HepG2 (cell line): ENCODE data around the gene SSNA1. TPM values are rescaled to one million over a fixed set of nuclear protein-coding genes. Genes with fewer than 3 reads are reported as not detected.

Experiments
- ATAC-seq: fragments of 200-7000 bp; cut with Tn5 transposase; 3 replicates; pipeline ENCODE4 v1.9.1; 2020; ENCODE audit warnings: mild to moderate bottlenecking, moderate library complexity
- BruUV-seq: library from RNA; stranded (reverse); fragments of 400-500 nt; replicated peaks from 2 replicates; lab custom pipeline; 2021; lab: Mats Ljungman, UMichigan
- CTCF ChIA-PET: fragments of 300-600 bp; formaldehyde crosslinking; extraction: SDS; loops from one replicate; lab custom pipeline; 2021; ENCODE audit warnings: low total read pairs, inconsistent platforms, low intra/inter-chr PET ratio; lab: Yijun Ruan, JAX
- POLR2A ChIA-PET: fragments of 350-600 bp; sonication (Branson Sonifier 250); formaldehyde crosslinking; loops from one replicate; lab custom pipeline; 2020; ENCODE audit warnings: antibody characterized with exemption, inconsistent platforms; lab: Yijun Ruan, JAX
- DNase-seq: peaks from one replicate; pipeline ENCODE4 v3.0.0-alpha.2; 2015; ENCODE audit warnings: low spot score
- FAIRE-seq: peaks from 3 replicates; lab custom pipeline; 2011; peaks lifted over from hg19 to GRCh38; lab: Jason Lieb, UNC
- H2AFZ ChIP-seq: one replicate; pipeline ENCODE4 v1.6.1; 2011; ENCODE audit warnings: low read length, inconsistent platforms
- H3K27ac ChIP-seq: fragments of 300-600 bp; 3 replicates; pipeline ENCODE4 v1.8.0; 2011; ENCODE audit warnings: mixed run types, mild to moderate bottlenecking, mixed read lengths, low read length, inconsistent platforms; ENCODE audit not compliant: insufficient read depth; ENCODE audit errors: extremely low read length
- H3K27me3 ChIP-seq, 2 experiments: fragments of 200-600 bp in 1 of 2; 2 replicates in 1 of 2; 3 replicates in 1 of 2; pipeline versions ENCODE4 v1.6.0 to v1.8.0; 2011; ENCODE audit warnings: low read length in 2 of 2, mild to moderate bottlenecking in 2 of 2, moderate library complexity in 2 of 2, inconsistent platforms in 1 of 2; ENCODE audit not compliant: insufficient read depth in 2 of 2, control insufficient read depth in 1 of 2
- H3K36me3 ChIP-seq, 2 experiments: fragments of 200-600 bp in 1 of 2; replicated peaks in 1 of 2; 2 replicates in 1 of 2; 3 replicates in 1 of 2; pipeline versions ENCODE4 v1.5.1 to v1.8.0; 2011; ENCODE audit warnings: low read length in 2 of 2, inconsistent platforms in 1 of 2; ENCODE audit not compliant: insufficient read depth in 2 of 2, control insufficient read depth in 1 of 2
- H3K4me1 ChIP-seq: 2 replicates; pipeline ENCODE4 v1.5.1; 2012; ENCODE audit warnings: low read length, inconsistent platforms; ENCODE audit not compliant: insufficient read depth
- H3K4me2 ChIP-seq: 2 replicates; pipeline ENCODE4 v1.6.0; 2011; ENCODE audit warnings: low read depth, low read length, inconsistent platforms
- H3K4me3 ChIP-seq, 3 experiments: fragments of 200-600 bp in 1 of 3; sonication (generic), shearing (Covaris generic) in 1 of 3; replicated peaks in 1 of 3; 2 replicates each; pipeline ENCODE4 v1.5.1; 2011 to 2016; ENCODE audit warnings: low read length in 3 of 3, inconsistent platforms in 2 of 3, low read depth in 2 of 3, mild to moderate bottlenecking in 2 of 3, control low read depth in 1 of 3, mixed read lengths in 1 of 3; ENCODE audit not compliant: insufficient read depth in 1 of 3
- H3K79me2 ChIP-seq: one replicate; pipeline ENCODE4 v1.6.1; 2011; ENCODE audit warnings: low read length, inconsistent platforms; ENCODE audit not compliant: insufficient read depth
- H3K9ac ChIP-seq: 2 replicates; pipeline ENCODE4 v1.6.0; 2011; ENCODE audit warnings: mild to moderate bottlenecking, low read depth, low read length, inconsistent platforms; ENCODE audit not compliant: insufficient read depth
- H3K9me3 ChIP-seq: 2 replicates; pipeline ENCODE4 v1.5.1; 2012; ENCODE audit warnings: mild to moderate bottlenecking, low read length
- H4K20me1 ChIP-seq: 2 replicates; pipeline ENCODE4 v1.6.0; 2011; ENCODE audit warnings: inconsistent platforms, mild to moderate bottlenecking, low read length, moderate library complexity; ENCODE audit not compliant: insufficient read depth
- ARID2 ChIP-seq: sonication (generic); formaldehyde crosslinking; IDR thresholded peaks from 2 replicates; pipeline ENCODE4 v1.8.1; 2022; ENCODE audit warnings: mild to moderate bottlenecking, missing genetic modification reagents, borderline replicate concordance
- ARNTL ChIP-seq: sonication (generic); formaldehyde crosslinking; IDR thresholded peaks from 2 replicates; pipeline ENCODE4 v1.4.0; 2020; ENCODE audit warnings: mild to moderate bottlenecking, missing genetic modification reagents
- DNMT1 ChIP-seq: sonication (generic); formaldehyde crosslinking; IDR thresholded peaks from 2 replicates; pipeline ENCODE4 v1.5.1; 2020; ENCODE audit warnings: mild to moderate bottlenecking, missing genetic modification reagents
- HNF4A ChIP-seq: sonication (generic); formaldehyde crosslinking; IDR thresholded peaks from 2 replicates; pipeline ENCODE4 v1.4.0; 2020; ENCODE audit warnings: missing genetic modification reagents
- HNRNPH1 ChIP-seq: fragments of 200-400 bp; formaldehyde crosslinking; optimal IDR thresholded peaks from 2 replicates; pipeline ENCODE3; 2017; ENCODE audit warnings: mild to moderate bottlenecking, low read depth, low read length
- NFE2L1 ChIP-seq: sonication (generic); formaldehyde crosslinking; IDR thresholded peaks from 2 replicates; pipeline ENCODE4 v1.4.0; 2020; ENCODE audit warnings: missing genetic modification reagents, mild to moderate bottlenecking, borderline replicate concordance
- NR0B2 ChIP-seq: sonication (generic); formaldehyde crosslinking; IDR thresholded peaks from 2 replicates; pipeline ENCODE4 v1.4.0; 2020; ENCODE audit warnings: mild to moderate bottlenecking, missing genetic modification reagents
- PBX3 ChIP-seq: sonication (generic); formaldehyde crosslinking; IDR thresholded peaks from 2 replicates; pipeline ENCODE4 v1.8.1; 2023; ENCODE audit warnings: missing genetic modification reagents, inconsistent platforms, borderline replicate concordance
- TERF1 ChIP-seq: sonication (generic); formaldehyde crosslinking; IDR thresholded peaks from 2 replicates; pipeline ENCODE4 v1.8.0; 2022; ENCODE audit warnings: mild to moderate bottlenecking, missing genetic modification reagents, moderate library complexity
- TRIM22 ChIP-seq: fragments of 450-650 bp; IDR thresholded peaks from 2 replicates; pipeline ENCODE4 v1.6.1; 2017
- ZC3H4 ChIP-seq: sonication (generic); formaldehyde crosslinking; IDR thresholded peaks from 2 replicates; pipeline ENCODE4 v1.4.0; 2020; ENCODE audit warnings: missing genetic modification reagents, borderline replicate concordance
- ZNF530 ChIP-seq: sonication (generic); formaldehyde crosslinking; IDR thresholded peaks from 2 replicates; pipeline ENCODE4 v1.5.0; 2020; ENCODE audit warnings: low read depth, mild to moderate bottlenecking, missing genetic modification reagents
- ZNF567 ChIP-seq: sonication (generic); formaldehyde crosslinking; IDR thresholded peaks from 2 replicates; pipeline ENCODE4 v1.8.1; 2023; ENCODE audit warnings: mild to moderate bottlenecking, missing genetic modification reagents, borderline replicate concordance
- WGBS: methylation state at CpG from one replicate; pipeline ENCODE4 v1.1.6; 2017; ENCODE audit warnings: low lambda C conversion rate; 5-methylcytosine and 5-hydroxymethylcytosine counted together
- in situ Hi-C: cut with HindIII; loops from 2 replicates; pipeline ENCODE4 v1.10.0; 2017; ENCODE audit warnings: low pct_unique_long_range_greater_than_20kb; ENCODE audit not compliant: extremely low pct_ligation_motif_present
- intact Hi-C: fragments of 100-400 bp; cut with micrococcal nuclease; formaldehyde crosslinking; loops from one replicate; pipeline ENCODE4 v1.10.0; 2022; ENCODE audit not compliant: unreplicated experiment
- polyA plus RNA-seq, 8 experiments: library from polyadenylated mRNA; depleted of rRNA in 3 of 8; stranded (reverse) in 7 of 8; unstranded in 1 of 8; fragments of >200 nt; fragmentation: Illumina TruSeq in 4 of 8; extraction: Trizol in 4 of 8; gene quantifications; 2 replicates each; pipeline versions ENCODE4 v1.2.1 to v1.2.3, GENCODE V29; 2011 to 2016; ENCODE audit warnings: low read depth in 4 of 8, missing spikeins in 1 of 8, mixed read lengths in 1 of 8; ENCODE audit not compliant: insufficient read depth in 1 of 8
- total RNA-seq, 5 experiments: library from RNA; depleted of rRNA; stranded (reverse); fragments of >200 nt; fragmentation: Illumina TruSeq; extraction: Trizol; gene quantifications; 2 replicates each; pipeline ENCODE4 v1.2.3, GENCODE V29; 2016; ENCODE audit warnings: low read depth in 1 of 5

SSNA1 gene
- total and polyA plus RNA-seq, 2 of the 13 experiments (the other 11 are each of a cell fraction or from before 2014, with no cell fraction given) = 35.9 to 49.4 TPM

GRCh38 chr9:137160054-137160425 lies 28.4 kb upstream of the SSNA1 start:
- Histone ChIP-seq H3K4me2 (no peak overlapping the region), H3K4me1 (no peaks in the 10 kb centered on the region), H3K79me2 (no peaks in the 10 kb centered on the region), H3K9me3 (no peaks in the 10 kb centered on the region), H4K20me1 (no peaks in the 10 kb centered on the region), H3K9ac (no peak overlapping the region), H2AFZ (no peak overlapping the region), H3K36me3 (no peaks in the 10 kb centered on the region), H3K27me3 (peaks cover 13 to 81% of the 10 kb centered on the region in 2 experiments; a peak in 4 of 5 replicates), H3K27ac (no peak overlapping the region), H3K4me3 (no peak overlapping the region)
- intact Hi-C loops = no loop called here
- ChIA-PET CTCF (no interaction called here), POLR2A (no interaction called here)
- in situ Hi-C loops = no loop called here
- DNase-seq = no peak
- BruUV-seq = no TSS peak
- no peak for ATAC-seq
- TF ChIP-seq TERF1 (CRISPR knock-in tag) (no peak), ZNF567 (CRISPR knock-in tag) (no peak), NFE2L1 (CRISPR knock-in tag) (no peak), ZNF530 (no peak), NR0B2 (no peak), HNRNPH1 (no peak), ARNTL (CRISPR knock-in tag) (no peak), TRIM22 (no peak), HNF4A (CRISPR knock-in tag) (no peak), DNMT1 (CRISPR knock-in tag) (no peak), PBX3 (CRISPR knock-in tag) (no peak), ARID2 (CRISPR knock-in tag) (no peak), ZC3H4 (no peak)
- TF ChIP-seq, all 625 proteins: peak for 0
- FAIRE-seq = no peak
- 6% methylated on average over 7 of the region's 17 CpGs for WGBS
